Fibroblast of pulmonary artery (primary cell): Measurements from ENCODE around the gene SOX21.

ENCODE experiments used
- DNase-seq: peaks from one replicate; pipeline ENCODE4 v3.0.0-alpha.2; 2010; ENCODE audit warnings: low read depth
- H3K4me3 ChIP-seq: replicated peaks from 2 replicates; pipeline ENCODE4 v1.5.1; 2011; ENCODE audit warnings: low read depth, mild to moderate bottlenecking, control low read depth, low read length, moderate library complexity
- TF ChIP-seq, protein P1 (sequence below): IDR thresholded peaks from 2 replicates; pipeline ENCODE4 v1.5.1; 2011; ENCODE audit warnings: mild to moderate bottlenecking, control low read depth, low read length, inconsistent platforms; ENCODE audit errors: missing control alignments

Gene SOX21

DNA sequence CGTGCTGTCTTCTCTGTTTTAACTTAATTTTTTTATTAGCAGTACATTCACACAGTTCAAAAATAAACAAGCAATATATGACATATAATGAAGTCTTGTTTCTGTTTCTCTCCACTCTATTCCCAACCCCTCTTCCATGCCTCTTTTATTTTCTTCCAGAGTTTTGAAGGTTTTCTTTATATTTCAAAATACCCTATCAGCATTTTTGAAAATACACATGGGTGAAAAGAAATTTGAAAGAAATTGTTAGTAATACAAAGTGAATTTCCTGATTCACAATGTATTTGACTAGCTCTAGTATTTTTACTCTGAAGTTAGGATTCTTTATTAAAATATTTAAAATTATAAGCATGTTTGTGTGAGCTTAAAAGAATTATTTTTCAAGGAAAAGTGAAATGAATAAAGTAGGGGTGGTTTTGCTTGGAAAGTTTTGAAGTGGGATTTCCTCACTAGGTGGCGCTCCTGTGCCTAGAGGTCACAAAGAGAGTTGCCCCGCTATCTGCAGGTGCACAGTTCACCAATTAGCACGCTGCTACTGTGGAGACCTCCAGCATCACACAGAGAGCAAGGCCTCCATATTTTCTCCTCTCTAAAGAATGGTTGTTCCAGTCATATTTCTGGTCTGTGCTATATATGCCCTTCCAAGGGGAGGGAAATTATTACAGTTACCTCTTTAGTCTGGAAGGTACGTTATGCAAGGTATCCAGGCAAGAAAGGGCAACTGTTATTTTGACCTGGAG lies 37.6 kb downstream of the SOX21 start:
- DNase-seq, result peak; percentile 61
- H3K4me3 ChIP-seq, result no peak overlapping the region
- TF ChIP-seq, protein P1, sequence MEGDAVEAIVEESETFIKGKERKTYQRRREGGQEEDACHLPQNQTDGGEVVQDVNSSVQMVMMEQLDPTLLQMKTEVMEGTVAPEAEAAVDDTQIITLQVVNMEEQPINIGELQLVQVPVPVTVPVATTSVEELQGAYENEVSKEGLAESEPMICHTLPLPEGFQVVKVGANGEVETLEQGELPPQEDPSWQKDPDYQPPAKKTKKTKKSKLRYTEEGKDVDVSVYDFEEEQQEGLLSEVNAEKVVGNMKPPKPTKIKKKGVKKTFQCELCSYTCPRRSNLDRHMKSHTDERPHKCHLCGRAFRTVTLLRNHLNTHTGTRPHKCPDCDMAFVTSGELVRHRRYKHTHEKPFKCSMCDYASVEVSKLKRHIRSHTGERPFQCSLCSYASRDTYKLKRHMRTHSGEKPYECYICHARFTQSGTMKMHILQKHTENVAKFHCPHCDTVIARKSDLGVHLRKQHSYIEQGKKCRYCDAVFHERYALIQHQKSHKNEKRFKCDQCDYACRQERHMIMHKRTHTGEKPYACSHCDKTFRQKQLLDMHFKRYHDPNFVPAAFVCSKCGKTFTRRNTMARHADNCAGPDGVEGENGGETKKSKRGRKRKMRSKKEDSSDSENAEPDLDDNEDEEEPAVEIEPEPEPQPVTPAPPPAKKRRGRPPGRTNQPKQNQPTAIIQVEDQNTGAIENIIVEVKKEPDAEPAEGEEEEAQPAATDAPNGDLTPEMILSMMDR, result peak; percentile 76

DNA sequence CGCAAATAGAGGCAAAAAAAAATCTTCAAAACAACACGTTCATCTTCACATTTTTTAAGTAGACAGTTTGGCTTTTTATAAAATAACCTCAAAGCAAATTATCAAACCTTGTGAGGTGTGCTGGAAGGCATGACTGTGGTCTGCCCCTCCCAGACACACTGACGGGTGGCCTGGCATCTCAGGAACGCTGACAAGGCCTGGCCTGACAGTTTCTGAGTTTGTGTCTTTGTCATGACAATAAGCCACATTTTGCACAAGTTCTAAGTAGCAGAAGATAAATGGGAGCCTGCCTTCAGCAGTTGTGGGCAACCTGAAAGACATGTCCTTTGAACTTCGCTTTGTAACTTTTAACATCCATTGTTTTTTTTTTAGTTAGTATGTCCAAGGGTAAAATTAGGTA lies 38.5 kb downstream of the SOX21 start:
- no peak overlapping the region for H3K4me3 ChIP-seq
- TF ChIP-seq, protein P1, result no peak
- no peak for DNase-seq

DNA sequence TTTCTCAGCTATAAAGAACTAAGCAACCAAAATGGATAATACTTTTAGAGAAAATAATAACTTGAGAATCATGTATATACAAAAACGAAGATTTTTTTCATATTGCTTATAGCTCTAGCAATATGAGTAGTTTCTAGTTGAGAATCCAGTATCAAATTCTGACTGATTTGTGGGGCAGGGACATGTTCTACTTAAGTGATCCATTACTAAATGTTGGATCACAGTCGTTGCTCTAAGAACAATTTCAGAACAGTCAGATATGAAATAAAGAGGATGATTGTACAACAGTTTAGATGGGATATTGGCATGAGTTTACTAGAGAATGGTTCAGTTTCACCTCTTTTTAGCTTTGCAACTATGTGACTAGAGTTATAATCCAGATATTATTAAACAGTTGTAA lies 39.9 kb downstream of the SOX21 start:
- no peak overlapping the region for H3K4me3 ChIP-seq
- TF ChIP-seq, protein P1, result no peak
- no peak for DNase-seq

DNA sequence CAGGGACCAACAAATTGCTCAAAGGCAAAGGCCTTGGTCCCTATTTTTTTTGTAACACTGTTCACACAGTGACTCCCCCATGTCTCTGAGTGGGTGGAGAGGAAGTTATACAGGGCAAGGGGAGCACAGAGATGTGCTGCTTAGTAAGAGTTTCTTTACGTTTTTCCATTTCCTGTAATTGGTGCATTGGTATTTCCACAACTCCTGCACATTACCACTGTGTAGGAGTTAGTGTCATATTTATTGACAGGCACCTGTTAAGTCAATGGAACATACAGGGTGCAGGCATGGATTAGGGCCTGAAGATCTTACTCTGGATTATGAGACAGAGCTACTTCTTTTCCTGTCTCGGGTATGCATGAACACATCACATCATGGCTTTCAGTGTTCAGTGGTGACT lies 45.2 kb downstream of the SOX21 start:
- TF ChIP-seq, protein P1, result no peak
- no peak overlapping the region for H3K4me3 ChIP-seq
- no peak for DNase-seq

GRCh38 chr13:94666065-94666464 lies 46.3 kb downstream of the SOX21 start:
- TF ChIP-seq, protein P1, result no peak
- DNase-seq, result no peak

GRCh38 chr13:94664889-94665288 lies 47.5 kb downstream of the SOX21 start:
- TF ChIP-seq, protein P1, result no peak
- no peak overlapping the region for H3K4me3 ChIP-seq
- no peak for DNase-seq

More at GRCh38 chr13:94666065-94666464, 46.3 kb downstream of the SOX21 start:
- H3K4me3 ChIP-seq, result no peak overlapping the region

GRCh38 chr13:94662274-94662945 lies 49.9 kb downstream of the SOX21 start:
- TF ChIP-seq, protein P1, result no peak
- no peak for DNase-seq
- no peak overlapping the region for H3K4me3 ChIP-seq
